NB4 (cell line): Measurements from ENCODE around the gene FNDC11.

Experiments used
- POLR2A ChIP-seq: IDR thresholded peaks from 2 replicates; pipeline ENCODE4 v1.6.1; 2011; ENCODE audit warnings: mild to moderate bottlenecking; ENCODE audit not compliant: insufficient read length; ENCODE audit errors: extremely low read depth
- TF ChIP-seq, protein P1 (sequence below): IDR thresholded peaks from one replicate; pipeline ENCODE4 v1.5.1; 2012; ENCODE audit warnings: low read depth, low read length
- TF ChIP-seq, protein P2 (sequence below): IDR thresholded peaks from 2 replicates; pipeline ENCODE4 v1.6.1; 2011; ENCODE audit warnings: low read depth, low read length

DNA sequence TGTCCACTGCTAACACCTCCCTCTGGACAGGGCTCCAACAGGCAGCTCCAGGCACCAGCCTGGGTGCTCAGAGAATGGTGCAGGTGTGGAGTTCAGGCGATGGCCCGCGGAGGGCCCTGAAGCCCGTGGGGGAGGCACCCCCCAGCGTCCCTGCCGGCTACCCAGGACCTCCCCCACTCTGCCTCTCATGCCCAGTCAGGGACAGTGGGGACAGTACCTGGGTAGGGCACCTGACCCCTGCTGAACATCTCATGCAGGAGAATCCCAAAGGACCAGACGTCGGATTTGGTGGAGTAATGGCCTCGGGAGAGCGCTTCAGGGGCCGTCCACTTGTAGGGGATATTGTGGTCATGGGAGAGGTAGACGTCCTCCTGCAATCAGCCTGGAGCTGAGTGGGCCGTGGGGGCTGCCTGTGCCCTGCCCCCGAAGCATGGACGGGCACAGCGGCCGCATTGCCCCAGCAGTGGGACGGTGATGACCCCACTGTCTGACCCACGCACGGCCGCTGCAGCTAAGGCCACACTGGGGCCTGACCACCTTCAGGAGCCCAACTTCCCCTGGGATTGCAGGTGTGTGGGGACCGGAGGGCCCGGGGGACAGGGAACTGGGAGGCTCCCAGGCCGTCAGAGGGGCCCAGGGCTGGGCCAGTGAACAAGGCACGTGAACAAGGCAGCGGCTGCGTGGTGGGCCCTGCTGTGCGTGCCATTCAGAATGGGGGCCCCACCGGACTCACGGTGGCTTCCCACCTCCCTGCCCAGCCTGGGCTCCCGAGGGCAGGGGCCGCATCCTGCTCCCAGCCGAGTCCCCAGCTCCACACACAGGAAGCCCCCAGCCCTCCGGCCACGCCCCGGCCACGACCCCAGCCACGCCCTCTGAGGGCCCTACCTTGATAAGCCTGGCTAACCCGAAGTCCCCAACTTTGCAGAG is 23.8 kb upstream of the FNDC11 start:
- TF ChIP-seq, protein P1, sequence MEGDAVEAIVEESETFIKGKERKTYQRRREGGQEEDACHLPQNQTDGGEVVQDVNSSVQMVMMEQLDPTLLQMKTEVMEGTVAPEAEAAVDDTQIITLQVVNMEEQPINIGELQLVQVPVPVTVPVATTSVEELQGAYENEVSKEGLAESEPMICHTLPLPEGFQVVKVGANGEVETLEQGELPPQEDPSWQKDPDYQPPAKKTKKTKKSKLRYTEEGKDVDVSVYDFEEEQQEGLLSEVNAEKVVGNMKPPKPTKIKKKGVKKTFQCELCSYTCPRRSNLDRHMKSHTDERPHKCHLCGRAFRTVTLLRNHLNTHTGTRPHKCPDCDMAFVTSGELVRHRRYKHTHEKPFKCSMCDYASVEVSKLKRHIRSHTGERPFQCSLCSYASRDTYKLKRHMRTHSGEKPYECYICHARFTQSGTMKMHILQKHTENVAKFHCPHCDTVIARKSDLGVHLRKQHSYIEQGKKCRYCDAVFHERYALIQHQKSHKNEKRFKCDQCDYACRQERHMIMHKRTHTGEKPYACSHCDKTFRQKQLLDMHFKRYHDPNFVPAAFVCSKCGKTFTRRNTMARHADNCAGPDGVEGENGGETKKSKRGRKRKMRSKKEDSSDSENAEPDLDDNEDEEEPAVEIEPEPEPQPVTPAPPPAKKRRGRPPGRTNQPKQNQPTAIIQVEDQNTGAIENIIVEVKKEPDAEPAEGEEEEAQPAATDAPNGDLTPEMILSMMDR = no peak
- no peak for TF ChIP-seq POLR2A
- TF ChIP-seq, protein P2, sequence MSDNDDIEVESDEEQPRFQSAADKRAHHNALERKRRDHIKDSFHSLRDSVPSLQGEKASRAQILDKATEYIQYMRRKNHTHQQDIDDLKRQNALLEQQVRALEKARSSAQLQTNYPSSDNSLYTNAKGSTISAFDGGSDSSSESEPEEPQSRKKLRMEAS = no peak
